Activated T-helper 1 cell treated with Interleukin-2 at 50 U/mL for 16 hours (primary cell): ENCODE measurements around the gene DSN1.
"Not testable (repeated sequence)": the region's sequence is repeated elsewhere in the genome, so short reads cannot be mapped to it uniquely, and the experiment has no call there.

Source experiments
- DNase-seq: peaks from one replicate; pipeline ENCODE4 v3.0.0-alpha.2; 2020; ENCODE audit warnings: low read depth

Gene DSN1, protein sequence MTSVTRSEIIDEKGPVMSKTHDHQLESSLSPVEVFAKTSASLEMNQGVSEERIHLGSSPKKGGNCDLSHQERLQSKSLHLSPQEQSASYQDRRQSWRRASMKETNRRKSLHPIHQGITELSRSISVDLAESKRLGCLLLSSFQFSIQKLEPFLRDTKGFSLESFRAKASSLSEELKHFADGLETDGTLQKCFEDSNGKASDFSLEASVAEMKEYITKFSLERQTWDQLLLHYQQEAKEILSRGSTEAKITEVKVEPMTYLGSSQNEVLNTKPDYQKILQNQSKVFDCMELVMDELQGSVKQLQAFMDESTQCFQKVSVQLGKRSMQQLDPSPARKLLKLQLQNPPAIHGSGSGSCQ

DNA sequence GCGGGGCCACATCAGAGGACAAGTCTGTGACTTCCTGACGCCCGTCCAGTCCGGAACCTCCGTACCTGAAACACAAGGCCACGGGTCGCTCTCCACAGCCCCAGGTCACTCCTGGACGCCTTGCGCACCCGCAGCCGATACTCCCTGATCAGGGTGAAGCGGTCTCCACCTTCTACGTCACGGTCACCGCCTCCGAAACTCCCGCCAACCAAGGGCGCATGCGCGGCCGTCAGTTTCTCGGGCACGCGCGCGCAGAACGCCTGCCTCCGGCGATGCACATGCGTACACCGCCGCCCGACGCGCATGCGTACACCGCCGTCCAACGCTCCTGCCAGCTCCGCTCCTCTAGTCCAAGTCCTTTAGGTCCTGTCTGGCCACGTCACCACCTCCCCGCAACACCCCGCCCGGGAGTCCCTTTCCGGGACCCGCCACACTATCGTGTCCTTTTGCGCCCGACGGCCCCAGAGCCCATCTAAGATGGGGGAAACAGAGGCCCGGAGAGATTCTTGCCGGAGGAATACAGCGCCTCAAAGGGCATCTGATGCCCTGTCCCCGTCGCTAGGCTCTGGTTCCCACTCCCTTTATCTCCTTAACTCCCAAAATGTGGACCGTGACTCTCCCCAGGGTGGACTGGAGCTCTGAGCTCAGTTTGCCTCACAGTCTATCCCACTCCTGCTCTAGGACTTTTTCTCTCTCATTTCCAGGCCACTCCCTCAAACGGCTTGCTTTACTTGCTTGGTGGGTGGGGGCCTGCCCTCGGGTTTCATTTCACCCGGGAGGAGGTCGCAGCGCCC lies at the start of gene DSN1:
DSN1 (minus strand) TSS at position 167 of the 794 bp plus-strand sequence. CDS start 2,305 bp downstream, outside the sequence.
- DNase-seq, result peak; percentile 97

DNA sequence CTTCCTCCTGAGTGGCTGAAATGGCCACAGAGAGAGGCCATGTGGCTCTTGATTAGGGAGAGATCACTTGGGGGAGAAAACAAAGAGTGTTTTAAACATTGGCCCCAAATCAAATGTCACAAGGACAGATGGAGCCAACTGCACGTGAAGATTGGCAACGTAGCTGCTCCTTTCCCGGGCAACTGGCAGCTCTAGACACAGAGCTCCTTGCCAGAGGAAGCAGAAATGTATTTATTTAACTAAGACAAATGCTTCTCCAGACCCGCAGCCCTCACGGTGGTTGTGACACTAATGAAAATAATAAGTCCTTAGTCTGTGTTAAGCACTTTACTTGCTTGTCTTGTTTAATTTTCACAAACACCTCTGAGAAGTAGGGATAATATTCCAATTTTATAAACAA lies 49.6 kb upstream of the DSN1 start:
- no peak for DNase-seq

GRCh38 chr20:36821964-36822437 lies 48.4 kb upstream of the DSN1 start:
- DNase-seq, result no peak

DNA sequence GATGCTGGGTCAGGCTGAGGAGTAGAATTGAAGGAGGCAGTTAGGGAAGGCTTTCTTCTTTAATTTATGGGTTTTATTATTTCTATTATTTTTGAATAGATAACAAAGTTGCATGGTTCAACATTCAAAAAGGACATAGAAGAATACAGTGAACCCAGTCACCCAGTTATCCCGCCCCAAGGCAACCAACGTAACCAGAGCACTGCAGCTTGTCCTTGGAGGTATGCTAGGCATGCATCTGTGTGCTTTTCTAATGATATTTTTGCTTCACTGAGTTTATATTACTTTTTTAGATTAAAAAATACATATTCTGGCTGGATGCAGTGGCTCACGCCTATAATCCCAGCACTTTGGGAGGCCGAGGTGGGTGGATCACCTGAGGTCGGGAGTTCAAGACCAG lies 47.4 kb upstream of the DSN1 start:
- DNase-seq, result no peak

DNA sequence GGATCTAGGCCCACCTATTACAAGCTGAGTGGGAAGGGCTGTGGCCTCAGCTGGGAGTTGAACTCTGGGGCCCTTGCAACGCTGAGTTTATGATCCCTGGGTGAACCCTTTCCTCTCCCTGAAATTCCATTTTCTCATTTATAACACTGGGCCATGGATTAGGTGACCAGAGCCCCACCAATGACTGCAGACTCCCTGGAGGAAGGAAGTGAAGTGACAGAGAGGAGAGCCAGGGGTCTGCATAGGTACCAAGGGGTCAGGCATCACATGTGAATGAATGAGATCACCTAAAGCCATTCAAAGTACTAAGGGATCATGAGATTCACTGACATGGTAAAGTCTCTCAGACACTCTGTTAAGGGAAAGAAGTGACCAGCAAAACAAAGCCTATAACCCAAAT lies 46.5 kb upstream of the DSN1 start:
- no peak for DNase-seq

GRCh38 chr20:36819659-36820058 lies 46.1 kb upstream of the DSN1 start:
- DNase-seq, result no peak

- no peak for DNase-seq
Measured at GRCh38 chr20:36818861-36819260, 45.3 kb upstream of the DSN1 start.

DNA sequence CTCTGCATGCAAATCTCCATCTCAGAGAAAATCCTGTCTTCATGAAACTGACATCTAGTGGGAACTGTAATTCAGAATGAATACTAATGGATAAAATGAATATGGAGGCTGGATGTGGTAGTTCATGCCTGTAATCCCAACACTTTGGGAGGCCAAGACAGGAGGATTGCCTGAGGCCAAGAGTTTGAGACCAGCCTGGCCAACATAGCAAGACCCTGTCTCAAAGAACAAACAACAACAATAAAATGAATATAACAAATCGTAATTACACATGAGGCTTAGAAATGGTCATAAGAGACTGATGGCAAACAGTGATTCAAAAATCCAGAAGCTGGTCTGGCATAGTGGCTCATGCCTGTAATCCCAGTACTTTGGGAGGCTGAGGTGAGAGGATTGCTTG lies 44.6 kb upstream of the DSN1 start:
- no peak for DNase-seq

DNA sequence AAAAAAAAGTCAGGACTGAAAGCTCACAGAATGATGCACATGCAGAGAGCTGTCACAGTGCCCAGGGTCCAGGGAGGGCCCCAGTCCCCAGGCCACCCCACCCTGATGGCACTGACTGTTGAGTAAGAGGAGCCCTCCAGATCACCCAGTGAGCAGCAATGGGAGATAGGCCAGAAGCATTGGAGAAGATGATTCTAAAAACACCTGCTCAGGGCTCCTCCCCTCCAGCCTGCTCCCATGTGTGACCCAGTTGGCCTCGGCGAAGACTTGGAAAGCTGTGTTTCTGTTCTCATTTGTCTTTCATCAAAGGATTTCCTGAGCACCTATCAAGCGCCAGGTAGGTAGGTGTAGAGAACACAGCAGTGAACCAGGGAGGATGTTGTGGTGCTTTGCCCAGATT lies 43.9 kb upstream of the DSN1 start:
- no peak for DNase-seq

DNA sequence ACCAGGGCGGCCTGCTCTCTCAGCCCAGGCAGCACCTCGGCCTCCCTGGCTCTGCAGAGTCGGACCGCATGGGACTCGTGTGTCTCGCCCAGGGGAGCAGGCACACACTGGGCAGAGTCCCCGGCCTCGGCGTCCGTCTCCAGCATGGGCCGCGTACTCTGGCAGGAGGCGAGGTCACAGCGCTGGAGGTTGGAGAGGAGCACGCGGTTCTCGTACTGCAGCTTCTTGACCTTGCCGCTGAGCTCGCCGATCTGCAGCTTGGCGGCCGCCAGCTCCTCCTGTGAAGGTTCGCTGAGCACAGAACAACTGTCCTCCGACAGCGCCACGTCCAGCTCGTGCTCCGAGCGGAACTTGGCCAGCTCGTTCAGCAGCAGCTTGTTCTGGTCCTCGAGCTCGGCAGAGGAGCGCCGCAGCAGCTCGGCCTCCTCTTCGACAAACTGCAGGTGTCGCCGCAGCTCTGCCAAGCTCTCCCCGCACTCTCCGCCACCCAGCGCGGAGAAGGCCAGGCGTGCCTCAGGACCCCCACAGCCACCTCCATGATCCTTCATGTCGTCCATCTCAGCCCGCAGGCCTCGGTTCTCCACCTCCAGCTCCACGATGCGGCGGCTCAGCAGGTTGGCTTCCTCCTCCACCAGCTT lies 42.0 kb upstream of the DSN1 start:
- DNase-seq, result no peak

GRCh38 chr20:36812594-36813463 lies 39.3 kb upstream of the DSN1 start:
- no peak for DNase-seq

- DNase-seq, result peak; percentile 47
Measured at GRCh38 chr20:36808317-36809257, 35.0 kb upstream of the DSN1 start.

DNA sequence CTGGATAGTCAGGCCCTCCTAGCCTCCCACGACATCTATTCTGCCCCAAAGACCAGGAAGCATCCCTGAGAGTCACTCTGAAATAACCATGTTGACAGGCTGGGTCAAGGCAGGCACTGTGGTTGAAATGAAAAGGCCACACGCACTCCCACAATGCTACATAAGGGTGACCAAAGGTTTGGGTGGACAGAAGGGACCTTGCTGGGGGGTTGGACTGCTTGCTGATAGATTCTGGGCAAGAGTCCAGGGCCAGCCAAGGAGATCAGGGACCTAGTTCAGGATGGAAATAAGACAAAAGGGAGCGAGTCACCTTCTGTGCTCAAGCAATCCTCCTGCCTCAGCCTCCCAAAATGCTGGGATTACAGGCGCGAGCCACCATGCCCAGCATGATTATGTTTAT lies 32.5 kb upstream of the DSN1 start:
- no peak for DNase-seq

DNA sequence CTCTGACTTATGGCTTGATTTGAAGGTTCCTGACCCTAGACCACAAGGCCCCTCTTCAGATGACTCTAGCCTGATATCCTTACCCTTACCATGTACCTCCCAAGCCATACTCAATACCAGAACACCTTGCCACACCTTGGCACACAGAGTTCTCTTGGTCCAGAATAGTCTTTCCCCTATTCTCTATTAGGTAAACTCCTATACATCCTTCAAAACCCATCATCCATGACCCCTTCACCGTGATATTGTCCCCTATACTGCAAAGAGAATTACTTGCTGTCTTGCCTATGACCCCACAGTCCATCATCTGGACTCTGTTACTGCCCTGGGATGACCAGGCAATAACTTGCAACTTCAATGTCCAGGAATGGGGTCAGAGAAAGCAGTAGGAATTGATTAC lies 31.8 kb upstream of the DSN1 start:
- no peak for DNase-seq

GRCh38 chr20:36804425-36804824 lies 30.9 kb upstream of the DSN1 start:
- DNase-seq, result no peak

GRCh38 chr20:36802326-36803222 lies 29.0 kb upstream of the DSN1 start:
- DNase-seq, result no peak

DNA sequence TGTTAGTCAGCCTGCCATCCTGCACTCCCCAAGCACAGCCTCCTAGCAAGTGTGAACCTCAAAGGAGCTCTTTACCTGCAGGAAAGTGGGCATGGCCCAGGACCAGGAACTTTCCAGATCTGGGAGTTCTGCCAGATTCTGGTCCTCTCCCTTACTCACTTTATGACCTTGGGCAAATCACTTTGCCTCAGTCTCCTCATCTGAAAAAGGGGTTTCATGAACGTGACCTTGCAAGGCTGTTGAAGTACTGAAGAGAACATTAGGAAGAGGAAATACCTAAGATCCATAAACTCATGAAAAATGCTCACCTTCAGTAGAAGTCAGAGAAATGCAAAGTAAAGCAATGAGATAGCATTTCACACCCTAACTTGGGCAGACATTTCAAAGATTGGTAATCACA lies 26.8 kb upstream of the DSN1 start:
- no peak for DNase-seq

DNA sequence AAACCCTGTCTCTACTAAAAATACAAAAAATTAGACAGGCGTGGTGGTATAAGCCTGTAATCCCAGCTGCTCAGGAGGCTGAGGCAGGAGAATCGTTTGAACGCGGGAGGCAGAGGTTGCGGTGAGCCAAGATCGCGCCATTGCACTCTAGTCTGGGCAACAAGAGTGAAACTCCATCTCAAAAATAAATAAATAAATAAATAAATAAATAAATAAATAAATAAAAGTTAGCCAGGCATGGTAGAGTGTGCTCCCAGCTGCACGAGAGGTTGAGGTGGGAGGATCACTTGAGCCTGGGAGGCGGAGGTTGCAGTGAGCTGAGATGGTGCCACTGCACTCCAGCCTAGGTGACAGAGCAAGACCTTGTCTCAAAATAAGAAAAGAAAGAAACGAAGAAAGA lies 25.8 kb upstream of the DSN1 start:
- not testable (repeated sequence) for DNase-seq

- no peak for DNase-seq
Measured at GRCh38 chr20:36796875-36797274, 23.3 kb upstream of the DSN1 start.

- no peak for DNase-seq
Measured at GRCh38 chr20:36796117-36796516, 22.6 kb upstream of the DSN1 start.
